ENCODE measurements around the gene TSFM. TPM values are rescaled to one million over a fixed set of nuclear protein-coding genes. Genes with fewer than 3 reads are reported as not detected.

TSFM gene
- total RNA-seq, 2 experiments from 2014 or later, result 35.2 to 49.8 TPM

- intact Hi-C loops (cut with micrococcal nuclease; ENCODE audit: unreplicated experiment), result no loop called here
- no peak within 1 kb of the TSS for H3K27ac ChIP-seq (ENCODE audit: low read depth, low read length, poor library complexity, severe bottlenecking)
- no peaks in the 10 kb centered on the region for H3K9me2 ChIP-seq (ENCODE audit: insufficient read depth, low read length)
- no TSS peak for BruUV-seq (replicated peaks)
- no peak within 1 kb of the TSS for H3K4me3 ChIP-seq (ENCODE audit: low read depth, low read length, poor library complexity, severe bottlenecking)
- ChIA-PET POLR2A (interaction anchor here (0.5 to 0.7 kb wide), 5 partner anchors 8 to 324 kb away, joined by 3 to 7 read pairs (median 4); no protein-coding TSS in a partner anchor), CTCF (ENCODE audit: unreplicated experiment) (no interaction called here)
- H3K79me2 ChIP-seq (ENCODE audit: insufficient read depth, low read depth, low read length), result peaks cover 14% of the 10 kb centered on the region; the same call in 1 of the 2 replicates
- no peaks in the 10 kb centered on the region for H3K9me3 ChIP-seq (ENCODE audit: low read length)
- TF ChIP-seq, protein P1, sequence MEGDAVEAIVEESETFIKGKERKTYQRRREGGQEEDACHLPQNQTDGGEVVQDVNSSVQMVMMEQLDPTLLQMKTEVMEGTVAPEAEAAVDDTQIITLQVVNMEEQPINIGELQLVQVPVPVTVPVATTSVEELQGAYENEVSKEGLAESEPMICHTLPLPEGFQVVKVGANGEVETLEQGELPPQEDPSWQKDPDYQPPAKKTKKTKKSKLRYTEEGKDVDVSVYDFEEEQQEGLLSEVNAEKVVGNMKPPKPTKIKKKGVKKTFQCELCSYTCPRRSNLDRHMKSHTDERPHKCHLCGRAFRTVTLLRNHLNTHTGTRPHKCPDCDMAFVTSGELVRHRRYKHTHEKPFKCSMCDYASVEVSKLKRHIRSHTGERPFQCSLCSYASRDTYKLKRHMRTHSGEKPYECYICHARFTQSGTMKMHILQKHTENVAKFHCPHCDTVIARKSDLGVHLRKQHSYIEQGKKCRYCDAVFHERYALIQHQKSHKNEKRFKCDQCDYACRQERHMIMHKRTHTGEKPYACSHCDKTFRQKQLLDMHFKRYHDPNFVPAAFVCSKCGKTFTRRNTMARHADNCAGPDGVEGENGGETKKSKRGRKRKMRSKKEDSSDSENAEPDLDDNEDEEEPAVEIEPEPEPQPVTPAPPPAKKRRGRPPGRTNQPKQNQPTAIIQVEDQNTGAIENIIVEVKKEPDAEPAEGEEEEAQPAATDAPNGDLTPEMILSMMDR (conservative IDR thresholded peaks at IDR 0.05; ENCODE audit: low read length), result no peak
- TF ChIP-seq EZH2phosphoT487 (IDR thresholded peaks at IDR 0.05; ENCODE audit: borderline replicate concordance, low read depth, low read length), result no peak
- H3K36me3 ChIP-seq (ENCODE audit: insufficient read depth, low read length), result peaks cover 10% of the 10 kb centered on the region
- H4K20me1 ChIP-seq (ENCODE audit: insufficient read depth, low read length), result no peaks in the 10 kb centered on the region
- no peak for DNase-seq (ENCODE audit: low spot score)
- H3K4me2 ChIP-seq (ENCODE audit: low read length), result peak within 1 kb of the TSS; percentile 93; the same call in 1 of the 2 replicates
- no peak within 1 kb of the TSS for H2AFZ ChIP-seq (ENCODE audit: low read length)
- peaks cover 34% of the 10 kb centered on the region for H3K4me1 ChIP-seq (ENCODE audit: insufficient read depth, low read length, poor library complexity, severe bottlenecking)
Measured at GRCh38 chr12:57738661-57739237, 43.8 kb upstream of the TSFM start, which contains the start of gene AGAP2. TSS of gene AGAP2 (minus strand) at chr12:57738742. CDS start at chr12:57738246, 496 bp downstream.

GRCh38 chr12:57739387-57739786 lies 43.2 kb upstream of the TSFM start:
- peaks cover 4% of the 10 kb centered on the region; the same call in 1 of the 2 replicates for H3K36me3 ChIP-seq (ENCODE audit: insufficient read depth, low read length)
- H3K9me2 ChIP-seq (ENCODE audit: insufficient read depth, low read length), result no peaks in the 10 kb centered on the region
- H3K27ac ChIP-seq (ENCODE audit: low read depth, low read length, poor library complexity, severe bottlenecking), result no peak overlapping the region
- H4K20me1 ChIP-seq (ENCODE audit: insufficient read depth, low read length), result no peaks in the 10 kb centered on the region
- H3K4me1 ChIP-seq (ENCODE audit: insufficient read depth, low read length, poor library complexity, severe bottlenecking), result peaks cover 40% of the 10 kb centered on the region
- H2AFZ ChIP-seq (ENCODE audit: low read length), result no peak overlapping the region
- no peak for DNase-seq (ENCODE audit: low spot score)
- ChIA-PET CTCF (ENCODE audit: unreplicated experiment) (no interaction called here), POLR2A (interaction anchor here (0.5 to 0.6 kb wide), 2 partner anchors 26 to 325 kb away, joined by 3 to 4 read pairs; no protein-coding TSS in a partner anchor)
- intact Hi-C loops (cut with micrococcal nuclease; ENCODE audit: unreplicated experiment), result no loop called here
- H3K9me3 ChIP-seq (ENCODE audit: low read length), result no peaks in the 10 kb centered on the region
- peak overlapping the region; percentile 93; the same call in 1 of the 2 replicates for H3K4me2 ChIP-seq (ENCODE audit: low read length)
- no TSS peak for BruUV-seq (replicated peaks)
- no peak overlapping the region for H3K4me3 ChIP-seq (ENCODE audit: low read depth, low read length, poor library complexity, severe bottlenecking)
- TF ChIP-seq, protein P1 (conservative IDR thresholded peaks at IDR 0.05; ENCODE audit: low read length), result no peak
- no peak for TF ChIP-seq EZH2phosphoT487 (IDR thresholded peaks at IDR 0.05; ENCODE audit: borderline replicate concordance, low read depth, low read length)
- peaks cover 14% of the 10 kb centered on the region; the same call in 1 of the 2 replicates for H3K79me2 ChIP-seq (ENCODE audit: insufficient read depth, low read depth, low read length)

All from OCI-LY7 (cell line).